Loucy (cell line): ENCODE results near the gene TRIM39.
"Not testable (repeated sequence)": the region's sequence is repeated elsewhere in the genome, so short reads cannot be mapped to it uniquely, and the experiment has no call there.

Experiments
- EZH2phosphoT487 ChIP-seq: fragments of 200-600 bp; IDR thresholded peaks from 2 replicates; pipeline ENCODE4 v1.6.1; 2018; ENCODE audit warnings: antibody characterized with exemption, mild to moderate bottlenecking, moderate library complexity, borderline replicate concordance
- TF ChIP-seq, protein P1 (sequence below): fragments of 200-600 bp; sonication (generic); conservative IDR thresholded peaks from 2 replicates; pipeline ENCODE4 v1.5.1; 2014; ENCODE audit warnings: mild to moderate bottlenecking, antibody characterized with exemption, low read length

DNA sequence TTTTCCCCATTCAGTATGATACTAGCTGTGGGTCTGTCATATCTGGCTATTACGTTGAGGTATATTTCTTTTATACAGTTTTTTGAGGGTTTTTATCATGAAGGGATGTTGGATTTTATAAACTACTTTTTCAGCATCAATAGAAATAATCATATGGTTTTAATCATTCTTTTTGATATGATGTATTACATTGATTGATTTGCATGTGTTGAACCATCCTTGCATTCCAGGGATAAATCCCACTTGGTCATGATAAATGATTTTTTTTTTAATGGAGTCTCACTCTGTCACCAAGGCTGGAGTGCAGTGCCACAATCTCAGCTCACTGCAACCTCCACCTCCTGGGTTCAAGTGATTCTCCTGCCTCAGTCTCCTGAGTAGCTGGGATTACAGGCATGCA, 45.7 kb upstream of the TRIM39 start:
- TF ChIP-seq, protein P1, sequence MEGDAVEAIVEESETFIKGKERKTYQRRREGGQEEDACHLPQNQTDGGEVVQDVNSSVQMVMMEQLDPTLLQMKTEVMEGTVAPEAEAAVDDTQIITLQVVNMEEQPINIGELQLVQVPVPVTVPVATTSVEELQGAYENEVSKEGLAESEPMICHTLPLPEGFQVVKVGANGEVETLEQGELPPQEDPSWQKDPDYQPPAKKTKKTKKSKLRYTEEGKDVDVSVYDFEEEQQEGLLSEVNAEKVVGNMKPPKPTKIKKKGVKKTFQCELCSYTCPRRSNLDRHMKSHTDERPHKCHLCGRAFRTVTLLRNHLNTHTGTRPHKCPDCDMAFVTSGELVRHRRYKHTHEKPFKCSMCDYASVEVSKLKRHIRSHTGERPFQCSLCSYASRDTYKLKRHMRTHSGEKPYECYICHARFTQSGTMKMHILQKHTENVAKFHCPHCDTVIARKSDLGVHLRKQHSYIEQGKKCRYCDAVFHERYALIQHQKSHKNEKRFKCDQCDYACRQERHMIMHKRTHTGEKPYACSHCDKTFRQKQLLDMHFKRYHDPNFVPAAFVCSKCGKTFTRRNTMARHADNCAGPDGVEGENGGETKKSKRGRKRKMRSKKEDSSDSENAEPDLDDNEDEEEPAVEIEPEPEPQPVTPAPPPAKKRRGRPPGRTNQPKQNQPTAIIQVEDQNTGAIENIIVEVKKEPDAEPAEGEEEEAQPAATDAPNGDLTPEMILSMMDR: not testable (repeated sequence)
- TF ChIP-seq EZH2phosphoT487: not testable (repeated sequence)
